CD4-positive, alpha-beta T cell treated with Interleukin-1 beta for 1 hour (primary cell): ENCODE results near the gene FKBP7.
"Not testable (repeated sequence)": the region's sequence is repeated elsewhere in the genome, so short reads cannot be mapped to it uniquely, and the experiment has no call there.

Source experiments
- DNase-seq, 2 donors: peaks; one replicate each; pipeline ENCODE4 v3.0.0-alpha.2; 2020 to 2022

FKBP7 gene, protein sequence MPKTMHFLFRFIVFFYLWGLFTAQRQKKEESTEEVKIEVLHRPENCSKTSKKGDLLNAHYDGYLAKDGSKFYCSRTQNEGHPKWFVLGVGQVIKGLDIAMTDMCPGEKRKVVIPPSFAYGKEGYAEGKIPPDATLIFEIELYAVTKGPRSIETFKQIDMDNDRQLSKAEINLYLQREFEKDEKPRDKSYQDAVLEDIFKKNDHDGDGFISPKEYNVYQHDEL

DNA sequence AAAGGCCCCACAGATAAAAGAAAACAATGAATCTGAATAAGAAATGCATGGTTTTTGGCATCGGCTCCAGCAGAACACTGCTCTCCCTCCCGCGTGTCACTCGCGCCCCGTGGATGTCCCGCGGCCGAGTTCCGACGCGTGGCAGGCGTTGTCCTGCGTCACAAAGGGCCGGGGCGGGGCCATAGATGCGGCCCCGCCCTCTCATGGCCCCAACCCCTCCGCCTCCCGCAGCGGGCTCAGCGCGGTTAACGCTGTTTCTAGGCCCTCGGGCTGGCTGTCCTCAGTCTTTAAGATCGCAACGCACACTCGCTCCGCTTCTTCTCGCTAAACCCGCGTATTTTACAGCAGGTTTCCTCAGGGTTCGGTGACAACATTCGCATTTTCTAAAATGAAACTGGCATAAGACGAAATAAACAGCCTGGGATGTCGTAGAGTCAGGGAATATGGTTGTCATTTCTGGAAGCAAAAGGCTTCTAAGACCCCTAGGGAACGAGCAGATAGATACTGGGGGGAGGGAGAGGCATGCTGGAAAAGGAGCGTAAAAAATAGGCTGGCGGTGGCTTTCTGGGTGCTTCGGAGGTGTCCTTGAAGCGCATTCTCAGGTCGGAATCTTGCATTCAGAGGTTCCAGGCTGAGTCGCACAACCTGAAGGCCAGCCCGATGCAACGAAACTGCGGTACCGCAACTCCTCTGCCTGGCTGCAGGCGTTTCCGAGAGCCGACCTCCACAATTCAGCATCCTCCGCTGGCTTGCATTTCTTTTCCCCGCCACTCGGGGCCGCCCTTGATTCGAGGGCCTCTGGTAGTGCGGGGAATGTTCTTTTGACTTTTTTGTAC is at the start of gene FKBP7:
Gene FKBP7, minus strand, starts transcription at position 162 of the 836 bp plus-strand sequence. Its CDS starts 101 bp downstream, at position 61.
- peak; percentile 87 for DNase-seq

DNA sequence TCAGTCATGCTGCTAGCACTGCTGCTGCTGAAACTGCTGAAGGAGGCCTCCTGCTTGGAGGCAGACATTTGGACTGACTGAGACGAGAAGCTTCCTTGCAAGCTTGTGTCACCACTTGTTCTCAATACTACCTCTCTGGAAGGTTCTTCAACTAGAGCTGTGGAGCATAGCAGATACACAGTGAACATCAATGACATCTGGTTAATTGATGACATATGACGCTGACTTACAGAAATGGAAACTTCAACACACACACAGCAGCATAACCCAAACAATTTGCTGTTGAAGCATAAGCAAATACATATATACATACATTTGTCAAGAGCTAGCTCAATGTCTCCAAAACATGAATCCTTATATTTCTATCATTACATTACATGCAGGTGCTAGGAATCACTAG is 49.2 kb upstream of the FKBP7 start:
- DNase-seq: no peak

DNA sequence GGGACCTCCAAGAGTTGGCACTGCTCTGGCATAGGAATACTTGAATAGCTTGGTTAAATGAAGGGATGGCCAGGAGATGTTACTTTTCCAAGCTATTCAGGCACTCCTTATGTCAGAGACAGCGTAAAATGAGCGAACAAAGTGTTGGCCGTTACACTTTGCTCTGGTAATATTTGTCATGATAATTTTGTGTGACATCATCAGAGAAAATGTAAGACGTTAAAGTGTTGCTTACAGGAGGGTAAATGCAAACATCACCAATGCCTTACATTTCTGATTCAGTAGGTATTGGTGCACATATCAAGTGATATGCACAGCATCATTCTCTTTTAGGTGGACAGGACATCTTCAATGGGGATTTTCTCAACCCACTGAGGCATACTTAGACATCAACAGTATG is 47.9 kb upstream of the FKBP7 start:
- no peak for DNase-seq

DNA sequence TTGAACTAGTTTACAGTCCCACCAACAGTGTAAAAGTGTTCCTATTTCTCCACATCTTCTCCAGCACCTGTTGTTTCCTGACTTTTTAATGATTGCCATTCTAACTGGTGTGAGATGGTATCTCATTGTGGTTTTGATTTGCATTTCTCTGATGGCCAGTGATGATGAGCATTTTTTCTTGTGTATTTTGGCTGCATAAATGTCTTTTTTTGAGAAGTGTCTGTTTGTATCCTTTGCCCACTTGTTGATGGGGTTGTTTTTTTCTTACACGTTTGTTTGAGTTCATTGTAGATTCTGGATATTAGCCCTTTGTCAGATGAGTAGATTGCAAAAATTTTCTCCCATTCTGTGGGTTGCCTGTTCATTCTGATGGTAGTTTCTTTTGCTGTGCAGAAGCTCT is 47.1 kb upstream of the FKBP7 start:
- DNase-seq: not testable (repeated sequence)

DNA sequence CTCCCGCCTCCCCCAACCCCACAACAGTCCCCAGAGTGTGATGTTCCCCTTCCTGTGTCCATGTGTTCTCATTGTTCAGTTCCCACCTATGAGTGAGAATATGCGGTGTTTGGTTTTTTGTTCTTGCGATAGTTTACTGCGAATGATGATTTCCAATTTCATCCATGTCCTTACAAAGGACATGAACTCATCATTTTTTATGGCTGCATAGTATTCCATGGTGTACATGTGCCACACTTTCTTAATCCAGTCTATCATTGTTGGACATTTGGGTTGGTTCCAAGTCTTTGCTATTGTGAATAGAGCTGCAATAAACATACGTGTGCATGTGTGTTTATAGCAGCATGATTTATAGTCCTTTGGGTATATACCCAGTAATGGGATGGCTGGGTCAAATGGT is 46.6 kb upstream of the FKBP7 start:
- DNase-seq: not testable (repeated sequence)

DNA sequence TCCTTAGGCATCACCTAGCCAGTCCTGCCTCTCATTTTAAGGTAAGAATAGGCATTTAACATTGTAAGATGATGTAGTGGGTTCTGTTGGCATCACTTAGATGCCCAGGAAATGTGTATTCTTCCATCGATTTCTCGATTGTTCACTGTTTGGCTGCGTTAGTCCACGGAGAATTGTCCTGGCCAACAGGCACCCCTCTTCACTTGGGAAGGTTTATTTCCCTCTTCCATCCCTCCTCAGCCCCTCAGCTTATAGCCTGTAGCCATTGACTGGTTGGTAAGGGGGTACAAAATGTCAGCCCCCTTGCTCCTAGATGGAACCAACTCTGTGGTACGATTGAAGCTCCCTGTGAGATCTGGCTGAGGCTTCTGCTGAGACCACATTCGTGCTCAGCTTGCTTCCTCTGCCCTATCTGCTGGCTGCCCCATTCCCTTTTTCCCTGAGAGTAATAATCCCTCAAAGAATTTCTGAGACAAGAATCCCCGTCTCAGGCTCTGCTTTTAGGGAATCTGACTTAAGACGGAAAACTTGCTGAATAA is 45.3 kb upstream of the FKBP7 start:
- DNase-seq: no peak

DNA sequence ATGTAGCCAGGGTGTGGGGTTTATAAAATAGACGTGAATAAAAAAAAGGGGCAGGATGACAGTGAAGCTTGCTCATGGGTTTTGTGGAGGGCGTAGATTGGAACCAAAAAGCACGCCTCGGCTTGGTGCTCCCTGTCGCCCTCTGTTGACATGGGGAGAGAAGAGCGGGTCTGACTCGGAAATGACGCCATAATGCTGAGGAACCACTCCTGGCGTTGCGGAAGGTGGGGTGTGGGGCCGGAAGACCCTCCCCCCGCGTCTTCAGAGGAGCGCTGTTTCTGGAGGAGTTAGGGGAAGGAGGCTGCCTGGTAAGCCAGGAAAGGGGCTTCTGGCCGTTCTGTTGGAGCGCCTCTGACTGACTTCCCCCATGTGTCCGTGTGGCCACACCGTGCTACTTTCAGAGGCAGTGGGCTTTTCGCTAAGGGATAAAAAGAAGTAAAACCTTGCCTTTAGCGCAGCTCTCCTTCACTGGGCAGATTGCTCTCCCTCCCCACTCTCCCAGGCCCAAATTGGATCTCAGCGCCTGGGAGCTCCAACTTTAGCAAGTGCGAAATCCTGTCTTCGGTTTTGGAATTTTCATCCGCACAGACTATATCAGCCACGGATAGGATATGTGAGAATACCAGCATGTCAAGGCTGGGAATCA is 44.7 kb upstream of the FKBP7 start:
- DNase-seq: peak; percentile 86 to 87

DNA sequence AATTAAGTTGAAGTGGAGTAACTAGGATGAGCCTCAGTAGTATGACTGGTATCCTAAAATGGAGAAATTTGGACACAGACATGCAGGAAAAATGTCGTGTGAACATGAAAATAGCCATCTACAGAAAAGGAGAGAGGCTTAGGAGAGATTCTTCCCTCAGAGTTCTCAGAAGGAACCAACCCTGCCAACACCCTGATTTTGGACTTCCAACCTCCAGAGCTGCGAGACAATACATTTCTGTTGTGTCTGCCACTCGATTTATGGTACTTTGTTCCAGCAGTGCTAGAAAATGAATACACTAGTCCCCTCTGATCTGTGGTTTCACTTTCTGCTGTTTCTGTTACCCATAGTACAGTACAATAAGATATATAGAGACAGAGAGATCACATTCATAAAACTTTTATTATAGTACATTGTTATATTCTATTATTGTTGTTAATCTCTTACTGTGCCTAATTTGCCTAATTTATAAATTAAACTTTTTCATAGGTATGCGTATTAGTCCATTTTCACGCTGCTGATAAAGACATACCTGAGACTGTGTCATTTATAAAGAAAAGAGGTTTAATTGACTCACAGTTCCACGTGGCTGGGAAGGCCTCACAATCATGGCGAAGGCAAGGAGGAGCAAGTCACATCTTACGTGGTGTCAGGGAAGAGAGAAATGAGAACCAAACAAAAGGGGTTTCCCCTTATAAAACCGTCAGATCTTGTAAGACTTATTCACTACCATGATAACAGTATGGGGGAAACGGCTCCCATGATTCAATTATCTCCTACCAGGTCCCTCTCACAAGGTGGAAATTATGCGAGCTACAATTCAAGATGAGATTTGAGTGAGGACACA is 43.1 kb upstream of the FKBP7 start:
- peak in 1 of 2 donors; percentile 8 for DNase-seq

DNA sequence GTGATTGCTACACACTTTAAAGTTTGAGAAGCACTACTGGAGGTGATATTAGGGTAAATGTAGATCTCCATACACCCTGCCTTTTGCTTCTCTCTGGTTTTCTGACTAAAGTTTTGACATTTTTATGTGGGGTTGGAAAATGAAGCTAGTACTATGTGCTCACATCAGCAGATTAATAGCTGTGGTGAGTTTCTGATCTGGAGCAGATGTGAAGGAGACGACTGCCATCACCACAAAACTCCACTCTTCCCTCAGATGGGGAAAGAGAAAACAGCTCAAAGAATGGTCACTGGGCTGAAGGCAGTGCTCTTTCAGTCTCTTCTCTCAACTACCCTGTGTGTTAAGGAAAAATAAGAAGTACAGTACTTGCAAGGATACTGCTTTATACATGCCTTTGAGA is 39.1 kb upstream of the FKBP7 start:
- DNase-seq: no peak

DNA sequence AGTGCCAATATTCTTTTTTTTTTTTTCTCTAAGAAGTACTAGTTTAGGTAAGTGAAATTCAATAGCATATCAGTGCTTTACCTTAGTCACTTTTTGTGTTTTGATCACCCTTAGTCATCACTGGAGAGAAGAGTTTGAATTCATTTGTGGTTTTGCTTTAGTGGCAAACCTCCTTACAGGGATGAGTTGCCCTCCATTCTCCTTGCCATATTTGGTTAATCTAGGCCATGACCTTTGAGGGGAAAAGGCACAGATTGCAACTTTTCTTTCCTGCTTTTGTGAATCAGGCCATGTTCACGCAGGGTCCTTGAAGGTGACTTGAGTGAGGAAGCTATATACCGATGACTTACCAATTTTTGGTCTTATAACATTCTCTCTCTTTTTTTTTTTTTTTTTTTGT is 36.3 kb upstream of the FKBP7 start:
- DNase-seq: peak in 1 of 2 donors; percentile 12

DNA sequence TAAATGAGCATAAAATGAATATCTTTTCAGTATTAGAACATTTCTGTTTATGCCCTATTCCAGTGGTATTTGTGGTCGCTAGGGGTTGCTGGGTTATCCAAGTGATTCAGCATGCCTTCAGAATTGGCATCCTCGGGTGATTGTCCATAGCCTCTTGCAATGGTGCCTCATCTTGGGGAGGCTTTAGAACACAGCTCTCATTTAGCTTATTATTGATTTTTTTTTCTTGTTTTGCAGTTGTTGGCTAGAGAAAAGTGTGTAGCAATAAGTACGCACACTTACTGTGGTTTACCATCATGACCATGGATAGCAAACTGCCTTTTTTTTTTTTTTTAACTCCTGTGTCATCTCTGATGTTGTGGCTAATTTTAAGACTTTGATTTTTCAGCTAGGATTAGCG is 35.5 kb upstream of the FKBP7 start:
- DNase-seq: no peak

DNA sequence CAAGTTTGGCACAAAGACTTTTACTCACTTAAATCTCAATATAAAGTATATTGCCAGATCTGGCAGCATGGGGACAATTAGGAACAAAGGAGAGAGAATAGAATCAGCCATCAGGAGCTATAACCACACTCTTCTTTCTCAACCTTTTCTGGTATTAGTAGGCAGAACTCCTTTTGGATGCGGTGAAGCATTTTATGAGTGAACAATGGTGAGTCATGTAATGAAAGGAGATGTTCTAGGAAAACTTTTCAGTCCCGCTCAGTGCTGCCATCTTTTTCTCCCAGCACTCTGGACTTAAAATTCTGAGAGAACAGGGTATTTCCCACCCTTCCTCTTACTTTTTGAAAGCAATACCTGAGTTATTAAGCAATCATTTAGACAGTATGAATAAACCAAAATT is 34.1 kb upstream of the FKBP7 start:
- no peak for DNase-seq

DNA sequence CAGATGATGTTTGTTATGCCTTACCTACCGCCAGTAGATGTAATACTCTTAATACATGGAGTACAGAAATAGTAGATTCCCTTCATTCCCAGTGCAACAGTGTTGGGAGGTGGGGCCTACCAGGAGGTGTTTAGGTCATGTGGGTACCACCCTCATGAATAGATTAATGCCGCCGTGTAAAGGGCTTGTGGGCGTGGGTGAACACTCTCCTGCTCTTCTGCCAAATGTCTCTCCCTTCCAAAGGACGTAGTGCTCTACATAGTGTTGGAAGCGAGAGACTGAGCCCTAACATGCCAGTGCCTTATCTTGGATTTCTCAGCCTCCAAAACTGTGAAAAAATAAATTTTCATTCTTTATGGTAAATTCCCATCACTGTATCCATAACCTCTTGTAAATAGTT is 32.0 kb upstream of the FKBP7 start:
- DNase-seq: no peak

DNA sequence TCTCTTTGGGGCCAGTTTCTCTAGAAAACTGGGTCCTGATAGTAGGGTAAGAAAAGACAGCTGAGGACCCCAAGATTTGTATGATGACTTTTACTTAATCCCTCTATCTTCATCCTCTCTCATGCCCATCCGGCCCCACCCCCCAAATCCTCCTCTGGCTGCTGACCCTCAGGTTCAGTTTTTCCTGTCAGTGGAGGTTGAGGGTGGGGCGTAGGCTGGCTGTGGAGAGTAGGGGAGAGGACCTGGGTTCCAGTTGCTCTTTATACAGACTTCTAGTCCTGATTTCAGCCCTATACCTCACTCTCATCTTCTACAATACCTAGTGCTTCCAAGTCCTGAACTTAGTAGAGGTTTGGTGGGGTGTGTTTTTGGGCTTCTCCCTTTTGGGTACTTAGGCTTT is 30.2 kb upstream of the FKBP7 start:
- no peak for DNase-seq

DNA sequence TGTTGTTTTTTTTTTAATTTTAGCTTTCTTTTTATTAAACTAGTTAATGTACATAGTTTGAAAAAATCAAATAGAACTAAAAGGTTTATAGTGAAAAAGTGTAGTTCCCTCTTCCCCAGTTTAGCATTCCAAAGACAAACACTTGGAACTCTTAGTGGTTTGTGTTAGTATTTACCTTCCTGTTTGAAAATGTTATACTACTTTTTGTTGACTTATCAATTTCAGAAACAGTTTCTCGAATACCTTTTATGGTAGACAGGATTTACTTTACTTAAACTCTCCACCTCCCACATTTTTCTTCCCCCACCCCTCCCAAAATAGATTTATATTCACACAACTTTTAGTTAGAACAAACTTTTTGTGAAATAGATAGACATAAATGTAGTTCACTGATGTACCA is 28.5 kb upstream of the FKBP7 start:
- no peak for DNase-seq

DNA sequence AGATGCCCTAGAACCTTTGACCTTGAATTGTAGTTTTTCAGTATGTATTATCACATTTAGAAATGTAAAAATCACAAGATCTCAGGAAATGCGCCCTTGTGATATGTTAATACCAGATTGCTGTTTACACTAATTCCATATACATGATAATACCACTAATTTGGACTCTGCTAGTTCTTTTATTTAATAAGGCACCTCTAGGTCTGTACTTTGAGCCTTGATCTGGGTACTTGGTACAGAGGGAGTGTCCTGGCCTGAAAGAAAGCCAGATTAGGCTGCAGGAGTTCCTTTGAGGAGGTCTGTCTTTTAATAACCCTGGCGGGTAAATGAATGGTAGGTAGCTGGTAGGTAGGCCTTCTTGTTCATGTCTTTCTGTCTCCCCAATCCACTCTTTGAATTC is 28.1 kb upstream of the FKBP7 start:
- DNase-seq: no peak

DNA sequence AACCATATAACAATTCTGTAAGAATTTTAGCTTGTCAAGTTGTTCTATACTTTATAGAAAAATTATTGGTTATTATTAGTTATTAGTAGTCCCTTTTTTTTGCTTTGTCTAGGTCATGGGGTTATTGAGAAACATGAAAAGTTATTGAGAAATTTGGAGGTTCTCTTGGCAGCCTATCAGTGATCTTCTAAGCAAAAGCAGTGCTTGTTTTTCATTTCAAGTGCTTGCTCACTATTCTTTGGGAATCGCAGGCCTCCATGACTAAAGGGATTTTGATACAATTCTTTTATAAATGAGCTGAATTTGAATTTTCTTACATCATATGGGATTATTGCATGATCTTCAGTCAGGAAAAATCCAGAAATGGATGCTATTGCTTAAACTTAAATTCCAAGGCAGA is 27.7 kb upstream of the FKBP7 start:
- no peak for DNase-seq

DNA sequence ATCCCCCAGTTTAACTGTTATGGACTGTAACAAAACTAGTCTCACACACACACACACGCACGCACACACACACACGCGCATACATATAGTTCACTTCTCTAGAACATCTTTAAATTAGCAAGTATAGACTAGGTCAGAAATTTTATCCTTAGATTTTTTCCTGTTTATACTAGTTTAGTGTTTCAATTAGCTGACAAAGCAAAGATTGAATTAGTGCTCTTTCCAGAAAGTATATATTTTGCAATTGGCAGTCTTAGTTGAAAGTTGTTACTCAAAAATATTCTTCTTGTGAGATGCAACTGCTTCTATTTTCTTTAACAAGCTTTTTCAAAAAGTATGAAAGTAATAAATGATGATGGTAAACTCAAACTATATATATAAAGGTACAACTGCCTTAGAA is 24.4 kb upstream of the FKBP7 start:
- no peak for DNase-seq

DNA sequence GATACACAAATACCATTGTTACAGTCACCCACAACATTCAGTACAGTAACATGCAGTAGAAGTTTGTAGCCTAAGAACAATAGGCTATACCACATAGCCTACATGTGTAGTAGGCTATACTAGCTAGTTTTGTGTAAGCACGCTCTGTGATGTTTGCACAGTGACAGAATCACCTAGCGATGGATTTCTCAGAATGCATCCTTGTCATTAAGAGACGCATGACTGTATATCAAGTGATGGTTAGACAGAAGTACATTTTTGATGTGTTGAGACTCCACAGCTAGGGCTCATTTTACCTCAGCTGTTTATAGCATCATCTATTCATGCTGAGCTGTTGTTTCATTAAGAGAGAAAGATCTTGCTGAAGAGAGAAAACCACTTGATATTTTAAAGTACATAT is 21.2 kb upstream of the FKBP7 start:
- DNase-seq: no peak

DNA sequence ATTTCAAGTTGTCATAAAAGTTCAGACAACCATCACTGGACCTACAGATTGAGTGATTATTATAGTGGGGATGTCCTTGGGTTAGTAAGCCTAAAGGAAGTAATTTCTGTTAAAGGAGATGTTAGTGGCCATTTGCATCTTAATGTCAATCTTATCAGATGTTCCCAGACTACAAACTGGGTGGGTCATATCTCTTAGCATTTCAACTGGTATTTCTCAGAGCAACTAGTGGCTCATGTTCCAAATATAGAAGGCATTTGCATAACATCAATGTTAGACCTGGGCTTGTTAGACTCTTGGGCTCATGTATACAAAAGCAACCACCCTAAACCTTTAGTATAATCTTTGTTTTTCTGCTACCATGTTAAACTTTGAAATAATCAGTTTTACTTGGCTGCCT is 19.7 kb upstream of the FKBP7 start:
- no peak for DNase-seq

DNA sequence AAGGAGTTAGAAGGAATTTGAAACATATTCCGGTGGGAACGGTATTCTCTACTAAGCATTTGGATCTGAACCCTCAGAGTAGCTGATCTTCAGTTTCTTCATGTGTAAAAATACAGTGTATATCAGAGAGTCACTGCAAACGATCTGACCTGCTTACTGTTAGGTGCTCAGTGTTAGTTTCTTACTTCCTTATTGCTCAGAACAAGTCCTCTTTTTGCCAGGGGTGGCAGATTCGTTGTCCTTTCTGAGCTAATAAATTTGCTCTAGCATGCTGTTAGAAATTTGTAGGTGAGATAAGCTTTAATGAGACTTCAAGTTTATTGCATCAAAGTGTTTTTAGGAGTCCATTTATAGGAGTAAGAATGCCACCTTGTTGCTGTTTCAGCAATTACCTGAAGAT is 17.6 kb upstream of the FKBP7 start:
- no peak for DNase-seq

DNA sequence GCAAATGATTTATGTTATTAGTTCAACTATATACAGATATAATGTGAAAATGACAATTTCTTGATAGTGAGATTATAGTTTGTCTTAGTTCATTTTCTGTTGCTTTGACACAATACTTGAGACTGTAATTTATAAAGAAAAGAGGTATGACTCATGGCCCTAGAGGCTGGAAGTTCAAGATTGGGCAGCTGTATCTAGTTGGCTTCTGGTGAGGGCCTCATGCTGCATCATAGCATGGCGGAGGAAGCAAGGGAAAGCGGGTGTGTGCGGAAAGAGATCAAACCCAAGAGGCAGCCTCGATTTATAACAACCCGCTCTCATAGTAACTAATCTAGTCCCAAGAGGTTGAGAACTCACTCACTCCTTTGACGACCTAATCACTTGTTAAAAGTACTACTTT is 13.2 kb upstream of the FKBP7 start:
- no peak for DNase-seq

DNA sequence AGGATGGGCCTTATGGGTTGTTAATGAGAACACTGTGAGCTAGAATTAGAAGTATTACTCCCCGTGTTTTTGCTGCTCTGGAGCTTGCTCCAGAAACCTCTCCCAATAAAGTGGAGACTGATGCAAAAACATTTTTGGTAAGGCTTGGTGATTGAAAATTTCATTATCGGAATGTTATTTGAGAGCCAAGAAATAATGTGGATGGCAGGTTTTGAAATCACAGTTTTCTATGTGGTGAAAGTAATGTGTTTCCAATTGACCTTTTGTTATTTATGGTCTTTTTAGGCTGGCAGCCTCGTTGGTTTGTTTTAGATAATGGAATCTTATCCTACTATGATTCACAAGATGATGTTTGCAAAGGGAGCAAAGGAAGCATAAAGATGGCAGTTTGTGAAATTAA is 7.0 kb upstream of the FKBP7 start:
- DNase-seq: no peak
